GM21447 (cell line): ENCODE data around the gene NOP10.
A peak's percentile ranks its signal among the peaks of the same experiment; 100 is the strongest.
"Not testable (repeated sequence)": the region's sequence is repeated elsewhere in the genome, so short reads cannot be mapped to it uniquely, and the experiment has no call there.

Experiments
- ATAC-seq: cut with Tn5 transposase; IDR thresholded peaks from one replicate; pipeline ENCODE4 v1.9.1; 2021; ENCODE audit not compliant: unreplicated experiment

NOP10 gene

GRCh38 chr15:34358948-34359347, 16.0 kb upstream of the NOP10 start:
- ATAC-seq, result no peak

DNA sequence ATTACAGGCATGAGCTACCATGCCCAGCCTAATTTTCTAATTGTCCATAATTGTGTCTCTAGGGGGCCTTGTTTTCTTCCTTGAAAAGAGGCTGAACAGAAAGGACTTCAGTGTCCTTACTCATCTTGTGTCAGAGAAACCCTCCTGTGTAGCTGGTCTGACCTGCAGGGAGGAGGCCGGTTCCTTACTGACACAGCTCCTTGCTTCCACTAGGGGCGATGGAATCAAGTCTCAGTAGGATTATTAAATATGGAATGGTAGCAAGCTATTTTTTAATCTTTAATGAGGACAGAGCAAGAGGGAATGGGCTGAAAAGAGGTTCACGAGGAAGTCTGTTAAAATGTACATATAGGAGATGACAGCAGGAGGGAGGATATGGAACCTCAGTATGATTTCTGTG, 15.4 kb upstream of the NOP10 start:
- no peak for ATAC-seq

DNA sequence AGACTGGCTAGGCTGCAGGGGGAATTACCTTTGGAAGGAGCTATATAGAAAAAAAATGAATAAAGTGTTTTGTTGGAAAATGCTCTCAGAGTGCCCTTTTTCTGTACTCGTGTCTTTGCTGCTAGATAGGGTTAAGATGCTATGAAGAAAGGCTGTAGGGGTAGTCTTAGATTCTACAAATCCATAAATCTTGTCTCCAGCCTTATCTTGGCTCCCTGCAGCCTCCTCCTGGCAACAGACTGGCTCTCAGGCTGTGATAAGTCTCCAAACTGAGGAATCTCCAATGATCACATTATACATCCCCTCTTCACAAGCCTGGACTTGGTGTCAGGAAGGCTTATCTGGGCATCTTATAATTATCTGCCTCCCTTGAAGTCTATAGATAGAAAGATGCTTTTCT, 14.7 kb upstream of the NOP10 start:
- ATAC-seq, result no peak

DNA sequence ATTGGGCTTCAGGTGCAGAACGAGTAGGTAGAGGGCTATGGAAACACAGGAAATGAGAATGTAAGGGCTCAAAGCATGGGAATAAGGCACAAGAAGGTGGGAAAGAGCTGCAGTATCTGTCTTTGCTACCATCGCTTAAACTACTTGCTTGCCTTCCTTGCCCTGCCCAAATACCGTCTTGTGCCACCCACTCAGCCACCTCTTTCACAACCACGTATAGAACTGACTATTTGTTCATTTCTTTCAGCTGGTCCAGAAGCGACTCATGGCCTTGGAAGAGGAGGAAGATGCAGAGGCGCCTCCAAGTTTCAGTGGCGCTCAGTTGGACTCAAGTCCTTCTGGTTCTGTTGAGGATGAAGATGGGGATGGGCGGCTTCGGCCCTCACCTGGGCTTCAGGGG, 12.3 kb upstream of the NOP10 start:
- no peak for ATAC-seq

DNA sequence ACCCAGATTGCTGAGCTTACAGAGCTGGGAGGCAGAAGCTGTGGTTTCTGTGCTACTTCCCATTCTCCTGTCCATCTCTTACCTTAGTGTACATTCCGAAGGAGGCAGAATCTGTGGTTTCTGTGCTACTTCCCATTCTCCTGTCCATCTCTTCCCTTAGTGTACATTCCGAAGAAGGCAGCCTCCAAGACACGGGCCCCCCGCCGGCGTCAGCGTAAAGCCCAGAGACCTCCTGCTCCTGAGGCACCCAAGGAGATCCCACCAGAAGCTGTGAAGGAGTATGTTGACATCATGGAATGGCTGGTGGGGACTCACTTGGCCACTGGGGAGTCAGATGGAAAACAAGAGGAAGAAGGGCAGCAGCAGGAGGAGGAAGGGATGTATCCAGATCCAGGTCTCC, 11.3 kb upstream of the NOP10 start:
- no peak for ATAC-seq

- no peak for ATAC-seq
Observed at GRCh38 chr15:34353627-34354026, 10.7 kb upstream of the NOP10 start.

DNA sequence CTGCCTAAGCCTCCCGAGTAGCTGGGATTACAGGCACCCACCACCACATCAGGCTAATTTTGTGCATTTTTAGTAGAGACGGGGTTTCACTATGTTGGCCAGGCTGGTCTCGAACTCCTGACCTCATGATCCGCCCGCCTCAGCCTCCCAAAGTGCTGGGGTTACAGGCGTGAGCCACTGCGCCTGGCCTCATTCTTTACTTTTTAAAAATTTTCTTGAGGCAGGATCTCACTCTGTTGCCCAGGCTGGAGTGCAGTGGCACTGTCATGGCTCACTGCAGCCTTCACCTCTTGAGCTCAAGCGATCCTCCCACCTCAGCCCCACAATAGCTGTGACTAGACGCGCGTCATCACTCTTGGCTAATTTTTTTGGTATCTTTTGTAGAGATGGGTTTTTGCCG, 10.1 kb upstream of the NOP10 start:
- not testable (repeated sequence) for ATAC-seq

DNA sequence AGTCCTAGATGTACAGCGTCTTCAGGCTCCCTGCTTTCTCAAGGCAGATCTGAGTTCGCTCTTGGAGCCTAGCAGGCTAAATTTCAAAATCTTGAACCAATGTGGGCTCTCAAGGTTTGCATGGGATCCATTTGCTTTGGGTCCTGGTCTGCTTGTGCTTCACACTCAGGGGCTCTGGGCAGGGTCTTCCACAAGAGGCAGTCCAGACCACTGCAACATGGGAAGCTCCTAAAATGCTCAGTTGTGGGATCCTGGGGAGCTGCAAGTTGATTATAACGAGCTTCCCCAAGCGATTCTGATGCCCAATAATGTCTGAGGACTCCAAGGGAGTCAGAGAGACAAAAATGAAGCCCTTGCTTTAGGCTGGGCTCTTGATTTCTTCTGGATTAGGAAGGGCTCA, 6.8 kb upstream of the NOP10 start:
- no peak for ATAC-seq

DNA sequence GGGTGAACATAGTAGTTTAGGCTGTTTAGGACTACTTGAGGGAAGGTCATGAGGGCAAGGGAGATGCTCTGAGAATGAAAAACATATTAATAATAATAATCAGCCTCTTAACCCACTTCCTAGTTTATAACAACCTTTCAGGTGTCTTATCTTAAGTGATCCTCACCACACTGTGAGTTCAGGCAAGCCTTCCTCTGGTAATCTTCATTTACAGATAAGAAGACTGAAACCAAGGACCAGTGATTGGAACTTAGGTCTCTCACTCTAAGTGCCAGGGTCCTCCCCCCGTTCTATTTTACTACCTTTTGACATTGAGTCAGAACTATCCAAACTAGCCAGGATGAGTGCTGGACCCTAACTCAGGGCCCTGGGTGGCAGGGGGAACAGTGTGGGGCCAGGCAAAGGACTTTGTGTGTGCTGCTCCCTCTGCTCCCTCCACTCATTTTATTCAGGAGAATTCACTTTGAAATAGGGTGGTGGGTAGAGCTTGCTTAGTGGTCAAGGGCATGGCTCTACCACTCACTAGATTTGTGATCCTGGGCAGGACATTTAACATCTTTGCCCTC, 5.9 kb upstream of the NOP10 start:
- ATAC-seq, result no peak

GRCh38 chr15:34347951-34348638, 5.2 kb upstream of the NOP10 start:
- ATAC-seq, result no peak

- ATAC-seq, result not testable (repeated sequence)
Observed at GRCh38 chr15:34342213-34342736, 661 bp downstream of the NOP10 start.

DNA sequence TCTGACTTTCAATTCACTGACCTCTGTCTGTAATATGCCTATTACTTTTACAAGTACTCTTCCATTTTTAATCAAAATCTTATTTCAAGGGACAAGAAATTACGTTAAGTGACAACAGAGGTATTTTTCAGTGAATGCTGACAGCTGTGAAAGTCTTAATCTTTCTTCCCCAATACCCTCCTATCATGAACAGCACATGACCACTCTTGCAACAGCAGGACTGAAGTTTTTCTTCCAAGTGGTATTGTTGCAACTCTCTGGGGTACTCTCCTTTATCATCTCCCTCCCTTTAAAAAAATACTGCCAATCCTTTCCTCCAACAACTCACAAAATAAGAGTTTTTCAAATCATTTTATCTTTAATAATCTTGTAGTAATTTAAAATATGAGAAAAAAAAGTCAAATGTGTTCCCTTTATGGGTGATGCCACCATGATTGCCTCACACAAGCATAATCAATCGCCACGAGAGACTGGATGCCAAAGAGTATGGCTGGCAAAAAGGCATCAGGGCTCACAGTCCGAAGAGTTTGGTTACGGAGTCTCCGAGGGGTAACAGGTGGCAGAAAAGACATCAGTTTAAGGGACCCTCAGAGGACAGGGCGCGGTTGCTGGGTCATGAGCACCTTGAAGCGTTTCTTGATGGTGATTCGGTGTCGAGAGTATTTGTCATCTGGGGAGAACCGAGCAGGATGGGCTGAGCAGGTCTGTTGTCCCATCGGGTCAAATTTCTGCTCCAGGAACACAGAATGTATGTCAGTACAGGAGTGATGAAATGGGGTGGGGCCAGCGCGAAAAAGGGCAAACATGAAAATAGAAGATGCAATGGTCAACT, 1.3 kb downstream of the NOP10 start:
- no peak for ATAC-seq

DNA sequence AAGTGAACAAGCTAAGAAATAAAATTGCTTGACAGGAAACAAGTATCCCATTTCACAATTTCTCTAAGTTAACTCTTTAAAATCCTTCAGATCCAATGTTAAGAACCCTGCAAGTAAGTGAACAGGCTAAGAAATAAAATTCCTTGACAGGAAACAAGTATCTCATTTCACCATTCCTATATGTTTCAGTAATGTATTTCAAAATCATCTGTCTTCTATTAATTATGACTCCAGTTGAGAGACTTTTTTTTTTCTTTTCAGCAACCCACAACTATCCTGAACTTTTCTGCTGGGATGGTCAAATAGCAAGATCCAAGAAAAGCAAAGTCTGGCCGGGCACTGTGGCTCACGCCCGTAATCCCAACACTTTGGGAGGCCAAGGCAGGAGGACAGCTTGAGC, 3.0 kb downstream of the NOP10 start:
- ATAC-seq, result no peak

DNA sequence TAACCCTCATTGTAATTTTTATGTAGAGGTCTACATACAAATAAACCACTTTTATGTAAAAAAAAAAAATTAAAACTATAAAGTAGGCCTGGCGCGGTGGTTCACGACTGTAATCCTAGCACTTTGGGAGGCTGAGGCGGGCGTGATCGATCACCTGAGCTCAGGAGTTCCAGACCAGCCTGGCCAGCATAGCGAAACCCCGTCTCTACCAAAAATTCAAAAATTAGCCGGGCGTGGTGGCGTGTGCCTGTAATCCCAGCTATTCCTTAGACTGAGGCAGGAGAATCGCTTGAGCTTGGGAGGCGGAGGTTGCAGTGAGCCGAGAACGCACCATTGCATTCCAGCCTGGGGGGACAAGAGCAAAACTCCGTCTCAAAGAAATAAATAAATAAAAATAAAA, 4.6 kb downstream of the NOP10 start:
- ATAC-seq, result no peak

GRCh38 chr15:34337557-34338306, 5.2 kb downstream of the NOP10 start, which contains the start of gene SLC12A6:
TSS of gene SLC12A6 (minus strand) at chr15:34337781. CDS start at chr15:34336680, 1,101 bp downstream.
- ATAC-seq, result peak; percentile 55

GRCh38 chr15:34336991-34337556, 5.9 kb downstream of the NOP10 start:
- ATAC-seq, result peak; percentile 6

DNA sequence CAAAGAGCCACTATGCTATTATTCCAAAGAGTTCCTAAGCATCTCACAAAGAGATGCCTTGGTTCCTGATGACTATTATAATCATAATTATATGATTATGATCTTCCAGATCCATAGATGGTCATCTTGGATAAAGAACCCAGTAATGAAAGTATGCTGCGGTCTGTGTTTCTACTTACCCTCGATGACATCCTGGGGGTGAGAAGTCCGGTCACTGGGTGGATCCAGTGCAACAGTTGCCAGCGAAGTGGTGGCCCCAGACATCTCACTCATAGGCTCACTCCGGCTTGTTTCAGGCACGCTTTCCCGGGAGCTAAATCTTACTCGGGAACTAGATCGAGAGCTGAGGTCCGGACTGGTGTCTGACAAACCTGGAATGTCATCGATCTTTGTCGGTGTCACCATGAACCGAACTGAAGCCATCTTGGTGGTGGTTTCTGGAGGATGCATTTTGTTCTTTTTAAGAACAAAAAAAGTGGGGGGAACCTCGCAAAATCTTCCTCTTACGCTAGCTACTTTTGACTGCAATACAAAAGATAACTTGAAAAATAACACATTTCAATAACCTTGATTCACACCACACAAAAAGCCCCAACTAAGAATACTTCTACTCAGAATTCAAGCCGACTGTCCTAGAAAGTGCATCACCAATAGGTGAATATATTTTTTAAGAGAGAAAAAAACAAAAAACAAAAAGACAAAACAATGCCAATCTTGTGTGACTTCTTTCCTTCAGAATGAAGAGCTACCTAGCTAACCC, 6.5 kb downstream of the NOP10 start:
- no peak for ATAC-seq

DNA sequence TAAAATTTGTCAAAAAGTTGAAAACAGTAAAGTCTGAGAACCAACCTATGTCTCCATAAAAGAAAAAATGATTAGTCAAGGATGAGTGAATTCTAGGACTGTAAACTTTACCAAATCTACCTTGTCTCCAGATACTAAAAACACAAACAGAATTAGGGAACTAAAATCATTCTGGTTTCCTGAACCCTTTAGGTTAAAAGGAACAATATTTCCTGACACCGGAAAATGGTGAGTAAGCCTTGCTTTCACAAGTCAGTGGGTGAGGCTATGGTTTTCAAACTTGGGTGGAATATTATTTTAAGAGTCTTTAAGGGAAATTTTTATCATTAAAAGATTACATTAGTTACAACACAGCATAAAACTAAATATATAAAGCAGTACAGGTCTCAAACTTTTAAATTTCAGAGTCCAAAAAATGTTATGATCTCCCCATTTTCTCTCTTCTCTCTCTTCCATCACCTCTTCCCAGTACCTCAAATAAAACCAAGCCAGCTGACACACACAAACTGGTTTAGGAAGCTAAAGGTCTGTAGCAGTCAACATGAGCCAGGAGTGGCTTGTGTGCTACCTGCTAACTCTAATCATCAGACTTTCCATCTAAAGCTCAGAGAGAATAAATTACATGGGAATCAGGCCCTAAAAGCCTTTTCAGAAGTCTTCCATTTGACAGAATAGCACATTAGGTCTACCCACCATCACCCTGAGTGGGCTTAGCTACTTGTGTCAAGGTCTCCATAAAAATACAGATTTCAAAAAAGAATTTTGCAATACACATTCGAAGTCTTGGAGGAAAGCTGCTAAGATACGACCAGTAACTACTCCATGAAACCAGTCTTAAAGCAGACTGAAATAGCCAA, 7.5 kb downstream of the NOP10 start:
- no peak for ATAC-seq

GRCh38 chr15:34334672-34335071, 8.3 kb downstream of the NOP10 start:
- no peak for ATAC-seq
